ENCODE results near the gene C16orf95.
"Not testable (repeated sequence)": the region's sequence is repeated elsewhere in the genome, so short reads cannot be mapped to it uniquely, and the experiment has no call there.

The C16orf95 gene
- total RNA-seq = 0 to 0.77 (median 0.52) reads per million in 3 donors

DNA sequence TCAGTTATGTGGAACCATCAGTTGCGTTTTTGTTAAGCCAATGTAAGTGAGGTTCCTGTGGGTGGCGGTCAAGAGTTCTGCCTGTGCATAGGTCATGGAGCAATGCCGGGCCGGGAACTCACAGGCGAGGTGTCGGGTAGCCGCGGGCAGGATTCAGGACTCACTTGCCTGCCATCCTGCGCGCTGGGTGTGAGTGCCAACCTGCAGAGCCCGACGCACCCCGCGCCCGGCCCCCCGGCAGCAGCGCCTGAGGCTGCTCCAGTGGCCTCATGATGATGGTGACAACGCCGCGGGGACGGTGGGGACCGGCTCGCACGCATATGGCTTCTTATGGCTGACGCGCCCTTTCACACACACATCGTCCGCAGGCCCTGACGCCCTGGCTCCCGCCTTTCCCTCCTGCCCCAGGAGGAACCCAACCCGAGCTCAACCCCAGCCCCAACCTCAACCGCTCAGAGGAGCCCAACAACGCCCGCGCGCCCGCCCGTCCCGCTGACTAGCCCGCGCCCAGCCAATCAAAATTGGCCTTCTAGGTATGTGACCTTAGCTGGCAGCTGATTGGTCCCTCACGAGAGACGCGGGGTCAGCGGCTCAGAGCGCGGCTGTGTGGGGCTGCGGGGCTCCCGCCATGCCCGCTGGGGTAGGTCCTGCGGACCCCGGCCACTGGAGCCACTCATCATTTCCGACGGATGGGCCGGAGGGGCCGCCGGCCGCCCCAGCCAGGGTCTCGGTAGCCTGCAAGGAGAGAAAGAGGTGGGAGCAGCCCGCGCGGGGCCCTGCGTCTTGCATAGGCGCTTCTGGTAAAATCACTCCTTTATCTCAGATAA, at the start of gene C16orf95:
TSS of gene C16orf95 (minus strand) at position 470 of the 827 bp plus-strand sequence. CDS start at position 320, 150 bp downstream.
- peak; percentile 94 to 95 (median 95) for DNase-seq
- no peaks in the 10 kb centered on the region for H3K36me3 ChIP-seq (ENCODE audit: control insufficient read depth, insufficient read depth, low read length)
- peaks cover 9% of the 10 kb centered on the region for H3K4me1 ChIP-seq (ENCODE audit: control insufficient read depth, insufficient read depth, low read length, poor library complexity, severe bottlenecking)
- no peaks in the 10 kb centered on the region for H3K9me3 ChIP-seq (ENCODE audit: control insufficient read depth, low read length)
- H3K27ac ChIP-seq (ENCODE audit: insufficient read depth, low read length, poor library complexity, severe bottlenecking) = peak within 1 kb of the TSS; percentile 84
- H3K4me3 ChIP-seq (ENCODE audit: insufficient read depth, low read depth, low read length, poor library complexity, severe bottlenecking) = peak within 1 kb of the TSS; percentile 95
- no peaks in the 10 kb centered on the region for H3K27me3 ChIP-seq (replicated peaks; ENCODE audit: control insufficient read depth, insufficient read depth, low read length, poor library complexity, severe bottlenecking)

GRCh38 chr16:87366930-87367329, 49.7 kb upstream of the C16orf95 start:
- H3K36me3 ChIP-seq (ENCODE audit: control insufficient read depth, insufficient read depth, low read length) = peaks cover 12% of the 10 kb centered on the region
- H3K9me3 ChIP-seq (ENCODE audit: control insufficient read depth, low read length) = no peaks in the 10 kb centered on the region
- no peak overlapping the region for H3K27ac ChIP-seq (ENCODE audit: insufficient read depth, low read length, poor library complexity, severe bottlenecking)
- H3K27me3 ChIP-seq (replicated peaks; ENCODE audit: control insufficient read depth, insufficient read depth, low read length, poor library complexity, severe bottlenecking) = no peaks in the 10 kb centered on the region
- H3K4me1 ChIP-seq (ENCODE audit: control insufficient read depth, insufficient read depth, low read length, poor library complexity, severe bottlenecking) = no peaks in the 10 kb centered on the region
- DNase-seq = no peak
- no peak overlapping the region for H3K4me3 ChIP-seq (ENCODE audit: insufficient read depth, low read depth, low read length, poor library complexity, severe bottlenecking)

DNA sequence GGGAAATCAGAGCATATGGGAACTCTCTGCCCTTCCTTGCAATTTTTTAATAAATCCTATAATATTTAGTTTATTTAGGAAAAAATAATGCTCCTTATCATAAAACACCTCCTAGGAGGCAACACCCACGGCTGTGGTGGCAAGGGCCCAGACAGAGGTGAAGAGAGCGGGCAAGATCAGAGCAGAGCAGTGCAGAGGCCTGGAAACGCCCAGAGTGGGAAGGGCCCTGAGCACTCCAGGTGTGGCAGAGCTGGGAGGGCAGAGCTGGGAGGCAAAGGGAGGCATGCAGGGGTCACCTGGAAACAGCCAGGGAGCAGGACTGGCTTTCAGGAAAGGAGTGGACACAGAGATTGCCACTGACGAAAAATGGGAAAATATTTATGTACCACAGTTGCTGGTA, 49.1 kb upstream of the C16orf95 start:
- Histone ChIP-seq H3K27ac (ENCODE audit: insufficient read depth, low read length, poor library complexity, severe bottlenecking) (no peak overlapping the region), H3K36me3 (ENCODE audit: control insufficient read depth, insufficient read depth, low read length) (peaks cover 16% of the 10 kb centered on the region), H3K4me1 (ENCODE audit: control insufficient read depth, insufficient read depth, low read length, poor library complexity, severe bottlenecking) (no peaks in the 10 kb centered on the region), H3K9me3 (ENCODE audit: control insufficient read depth, low read length) (no peaks in the 10 kb centered on the region), H3K27me3 (replicated peaks; ENCODE audit: control insufficient read depth, insufficient read depth, low read length, poor library complexity, severe bottlenecking) (no peaks in the 10 kb centered on the region), H3K4me3 (ENCODE audit: insufficient read depth, low read depth, low read length, poor library complexity, severe bottlenecking) (no peak overlapping the region)
- no peak for DNase-seq

GRCh38 chr16:87365021-87365713, 48.0 kb upstream of the C16orf95 start:
- H3K27me3 ChIP-seq (replicated peaks; ENCODE audit: control insufficient read depth, insufficient read depth, low read length, poor library complexity, severe bottlenecking) = no peaks in the 10 kb centered on the region
- no peak overlapping the region for H3K27ac ChIP-seq (ENCODE audit: insufficient read depth, low read length, poor library complexity, severe bottlenecking)
- no peaks in the 10 kb centered on the region for H3K9me3 ChIP-seq (ENCODE audit: control insufficient read depth, low read length)
- peaks cover 16% of the 10 kb centered on the region for H3K36me3 ChIP-seq (ENCODE audit: control insufficient read depth, insufficient read depth, low read length)
- no peak for DNase-seq
- H3K4me1 ChIP-seq (ENCODE audit: control insufficient read depth, insufficient read depth, low read length, poor library complexity, severe bottlenecking) = no peaks in the 10 kb centered on the region
- no peak overlapping the region for H3K4me3 ChIP-seq (ENCODE audit: insufficient read depth, low read depth, low read length, poor library complexity, severe bottlenecking)

- no peaks in the 10 kb centered on the region for H3K4me1 ChIP-seq (ENCODE audit: control insufficient read depth, insufficient read depth, low read length, poor library complexity, severe bottlenecking)
- H3K36me3 ChIP-seq (ENCODE audit: control insufficient read depth, insufficient read depth, low read length) = peaks cover 28% of the 10 kb centered on the region
- DNase-seq = no peak
- no peaks in the 10 kb centered on the region for H3K27me3 ChIP-seq (replicated peaks; ENCODE audit: control insufficient read depth, insufficient read depth, low read length, poor library complexity, severe bottlenecking)
- H3K27ac ChIP-seq (ENCODE audit: insufficient read depth, low read length, poor library complexity, severe bottlenecking) = no peak overlapping the region
- no peak overlapping the region for H3K4me3 ChIP-seq (ENCODE audit: insufficient read depth, low read depth, low read length, poor library complexity, severe bottlenecking)
- no peaks in the 10 kb centered on the region for H3K9me3 ChIP-seq (ENCODE audit: control insufficient read depth, low read length)
Measured at GRCh38 chr16:87363771-87364455, 46.7 kb upstream of the C16orf95 start.

DNA sequence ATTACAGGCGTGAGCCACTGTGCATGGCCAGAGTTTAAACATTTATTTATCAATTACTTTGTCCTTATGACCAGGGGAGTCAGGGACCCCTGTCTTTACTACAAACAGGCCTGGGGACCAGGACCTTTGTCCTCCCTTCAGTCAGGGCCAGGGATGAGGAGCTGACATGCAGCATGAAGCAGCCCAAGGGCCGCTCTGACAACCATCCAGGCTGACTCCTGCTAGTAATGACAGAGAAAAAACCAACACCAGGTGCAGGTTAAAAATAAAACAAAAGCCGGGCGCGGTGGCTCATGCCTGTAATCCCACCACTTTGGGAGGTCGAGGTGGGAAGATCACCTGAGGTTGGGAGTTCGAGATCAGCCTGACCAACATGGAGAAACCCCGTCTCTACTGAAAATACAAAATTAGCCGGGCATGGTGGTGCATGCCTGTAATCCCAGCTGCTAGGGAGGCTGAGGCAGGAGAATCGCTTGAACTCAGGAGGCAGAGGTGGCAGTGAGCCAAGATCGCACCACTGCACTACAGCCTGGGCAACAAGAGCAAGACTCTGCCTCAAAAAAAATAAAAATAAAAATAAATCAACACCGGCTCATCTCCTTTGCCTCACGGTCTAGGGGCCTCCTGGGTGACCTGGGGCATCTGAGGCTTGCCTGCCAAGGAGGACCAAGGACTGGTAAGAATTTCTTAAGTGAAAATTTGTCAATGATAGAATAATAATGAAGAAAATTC, 45.8 kb upstream of the C16orf95 start:
- DNase-seq = not testable (repeated sequence)

GRCh38 chr16:87361916-87362619, 44.9 kb upstream of the C16orf95 start:
- Histone ChIP-seq H3K9me3 (ENCODE audit: control insufficient read depth, low read length) (no peaks in the 10 kb centered on the region), H3K4me3 (ENCODE audit: insufficient read depth, low read depth, low read length, poor library complexity, severe bottlenecking) (no peak overlapping the region), H3K27me3 (replicated peaks; ENCODE audit: control insufficient read depth, insufficient read depth, low read length, poor library complexity, severe bottlenecking) (no peaks in the 10 kb centered on the region), H3K36me3 (ENCODE audit: control insufficient read depth, insufficient read depth, low read length) (peaks cover 37% of the 10 kb centered on the region), H3K27ac (ENCODE audit: insufficient read depth, low read length, poor library complexity, severe bottlenecking) (no peak overlapping the region), H3K4me1 (ENCODE audit: control insufficient read depth, insufficient read depth, low read length, poor library complexity, severe bottlenecking) (no peaks in the 10 kb centered on the region)
- DNase-seq = no peak

More for the DNA sequence above, 45.8 kb upstream of the C16orf95 start:
- peaks cover 37% of the 10 kb centered on the region for H3K36me3 ChIP-seq (ENCODE audit: control insufficient read depth, insufficient read depth, low read length)
- H3K27me3 ChIP-seq (replicated peaks; ENCODE audit: control insufficient read depth, insufficient read depth, low read length, poor library complexity, severe bottlenecking); H3K9me3 ChIP-seq (ENCODE audit: control insufficient read depth, low read length); H3K4me3 ChIP-seq (ENCODE audit: insufficient read depth, low read depth, low read length, poor library complexity, severe bottlenecking); H3K27ac ChIP-seq (ENCODE audit: insufficient read depth, low read length, poor library complexity, severe bottlenecking); H3K4me1 ChIP-seq (ENCODE audit: control insufficient read depth, insufficient read depth, low read length, poor library complexity, severe bottlenecking): not testable (repeated sequence)

DNA sequence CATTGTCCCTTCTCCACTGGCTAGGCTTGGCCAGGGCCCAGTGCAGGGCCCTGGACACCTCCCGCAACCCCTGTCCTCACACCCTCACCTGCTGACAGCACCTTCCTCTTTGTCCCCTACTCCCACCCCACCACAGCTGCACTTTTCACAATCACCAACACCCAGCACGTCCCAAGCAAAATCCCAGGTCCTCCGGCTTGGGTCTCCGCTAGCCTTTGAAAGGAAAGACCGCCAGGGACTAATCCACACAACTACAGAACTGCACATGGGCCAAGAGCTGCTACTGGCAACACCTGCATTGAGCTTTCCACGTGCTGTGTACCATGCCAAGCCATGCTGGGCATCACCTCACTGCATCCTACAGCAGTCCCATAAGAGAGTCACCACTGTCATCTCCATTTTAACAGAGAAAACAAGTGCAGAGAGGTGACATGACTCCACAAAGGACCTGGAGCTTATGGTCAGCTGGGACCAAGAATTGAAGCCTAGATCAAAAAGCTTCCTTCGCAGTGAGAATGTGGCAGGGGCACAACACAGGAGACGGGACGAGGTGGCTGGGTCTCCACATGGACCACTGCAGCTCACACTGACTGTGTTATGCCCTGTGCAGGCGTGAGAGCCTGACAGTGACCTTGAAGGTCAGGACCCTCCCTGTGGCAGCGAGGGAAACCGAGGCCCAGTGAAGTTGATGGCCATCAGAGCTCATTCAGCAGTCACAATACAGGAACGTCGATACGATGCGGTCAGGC, 43.8 kb upstream of the C16orf95 start:
- no peaks in the 10 kb centered on the region for H3K4me1 ChIP-seq (ENCODE audit: control insufficient read depth, insufficient read depth, low read length, poor library complexity, severe bottlenecking)
- peaks cover 40% of the 10 kb centered on the region for H3K36me3 ChIP-seq (ENCODE audit: control insufficient read depth, insufficient read depth, low read length)
- no peak overlapping the region for H3K4me3 ChIP-seq (ENCODE audit: insufficient read depth, low read depth, low read length, poor library complexity, severe bottlenecking)
- H3K9me3 ChIP-seq (ENCODE audit: control insufficient read depth, low read length) = no peaks in the 10 kb centered on the region
- H3K27ac ChIP-seq (ENCODE audit: insufficient read depth, low read length, poor library complexity, severe bottlenecking) = no peak overlapping the region
- no peaks in the 10 kb centered on the region for H3K27me3 ChIP-seq (replicated peaks; ENCODE audit: control insufficient read depth, insufficient read depth, low read length, poor library complexity, severe bottlenecking)
- no peak for DNase-seq

- Histone ChIP-seq H3K9me3 (ENCODE audit: control insufficient read depth, low read length) (no peaks in the 10 kb centered on the region), H3K4me3 (ENCODE audit: insufficient read depth, low read depth, low read length, poor library complexity, severe bottlenecking) (no peak overlapping the region), H3K27ac (ENCODE audit: insufficient read depth, low read length, poor library complexity, severe bottlenecking) (no peak overlapping the region), H3K4me1 (ENCODE audit: control insufficient read depth, insufficient read depth, low read length, poor library complexity, severe bottlenecking) (no peaks in the 10 kb centered on the region), H3K27me3 (replicated peaks; ENCODE audit: control insufficient read depth, insufficient read depth, low read length, poor library complexity, severe bottlenecking) (no peaks in the 10 kb centered on the region), H3K36me3 (ENCODE audit: control insufficient read depth, insufficient read depth, low read length) (peaks cover 36% of the 10 kb centered on the region)
- no peak for DNase-seq
Measured at GRCh38 chr16:87359121-87359520, 41.9 kb upstream of the C16orf95 start.

Measured in effector memory CD4-positive, alpha-beta T cell (primary cell).